Measurements from ENCODE around the gene STRIP2.

Gene STRIP2

GRCh38 chr7:129412501-129412900 lies 21.7 kb upstream of the STRIP2 start:
- Histone ChIP-seq H2AFZ (ENCODE audit: low read depth) (no peak overlapping the region), H4K20me1 (ENCODE audit: insufficient read depth) (no peaks in the 10 kb centered on the region), H3K4me1 (ENCODE audit: low read depth, poor library complexity, severe bottlenecking) (no peaks in the 10 kb centered on the region), H3K4me3 (IDR thresholded peaks at IDR 0.05; ENCODE audit: insufficient read depth, low read depth, low read length) (no peak overlapping the region), H3K79me2 (ENCODE audit: insufficient read depth, low read depth) (no peaks in the 10 kb centered on the region), H3K4me2 (no peak overlapping the region), H3K27ac (no peak overlapping the region), H3K9ac (no peak overlapping the region), H3K27me3 (ENCODE audit: insufficient read depth, low read depth) (no peaks in the 10 kb centered on the region), H3K36me3 (ENCODE audit: insufficient read depth) (no peaks in the 10 kb centered on the region; the same call in 1 of the 2 replicates)
- TF ChIP-seq CTCF (conservative IDR thresholded peaks at IDR 0.05; ENCODE audit: low read depth, low read length) = no peak

GRCh38 chr7:129417073-129417472 lies 17.2 kb upstream of the STRIP2 start:
- no peak for TF ChIP-seq CTCF (conservative IDR thresholded peaks at IDR 0.05; ENCODE audit: low read depth, low read length)
- no peaks in the 10 kb centered on the region for H3K4me1 ChIP-seq (ENCODE audit: low read depth, poor library complexity, severe bottlenecking)
- no peaks in the 10 kb centered on the region for H3K79me2 ChIP-seq (ENCODE audit: insufficient read depth, low read depth)
- no peak overlapping the region for H3K4me3 ChIP-seq (IDR thresholded peaks at IDR 0.05; ENCODE audit: insufficient read depth, low read depth, low read length)
- no peaks in the 10 kb centered on the region for H3K36me3 ChIP-seq (ENCODE audit: insufficient read depth)
- no peak overlapping the region for H3K9ac ChIP-seq
- no peak overlapping the region for H2AFZ ChIP-seq (ENCODE audit: low read depth)
- no peak overlapping the region for H3K4me2 ChIP-seq
- no peaks in the 10 kb centered on the region for H3K27me3 ChIP-seq (ENCODE audit: insufficient read depth, low read depth)
- no peak overlapping the region for H3K27ac ChIP-seq
- no peaks in the 10 kb centered on the region for H4K20me1 ChIP-seq (ENCODE audit: insufficient read depth)

- Histone ChIP-seq H3K27ac (no peak overlapping the region), H3K79me2 (ENCODE audit: insufficient read depth, low read depth) (no peaks in the 10 kb centered on the region), H3K4me2 (no peak overlapping the region), H3K9ac (no peak overlapping the region), H3K27me3 (ENCODE audit: insufficient read depth, low read depth) (no peaks in the 10 kb centered on the region), H2AFZ (ENCODE audit: low read depth) (no peak overlapping the region), H3K4me3 (IDR thresholded peaks at IDR 0.05; ENCODE audit: insufficient read depth, low read depth, low read length) (no peak overlapping the region), H3K4me1 (ENCODE audit: low read depth, poor library complexity, severe bottlenecking) (peaks cover 7% of the 10 kb centered on the region), H3K36me3 (ENCODE audit: insufficient read depth) (no peaks in the 10 kb centered on the region), H4K20me1 (ENCODE audit: insufficient read depth) (no peaks in the 10 kb centered on the region)
- TF ChIP-seq CTCF (conservative IDR thresholded peaks at IDR 0.05; ENCODE audit: low read depth, low read length) = no peak
Observed at GRCh38 chr7:129421717-129422250, 12.4 kb upstream of the STRIP2 start.

- no peaks in the 10 kb centered on the region for H3K27me3 ChIP-seq (ENCODE audit: insufficient read depth, low read depth)
- H3K27ac ChIP-seq = no peak overlapping the region
- H4K20me1 ChIP-seq (ENCODE audit: insufficient read depth) = no peaks in the 10 kb centered on the region
- H2AFZ ChIP-seq (ENCODE audit: low read depth) = no peak overlapping the region
- no peak overlapping the region for H3K4me2 ChIP-seq
- no peak for TF ChIP-seq CTCF (conservative IDR thresholded peaks at IDR 0.05; ENCODE audit: low read depth, low read length)
- peaks cover 7% of the 10 kb centered on the region for H3K4me1 ChIP-seq (ENCODE audit: low read depth, poor library complexity, severe bottlenecking)
- H3K4me3 ChIP-seq (IDR thresholded peaks at IDR 0.05; ENCODE audit: insufficient read depth, low read depth, low read length) = no peak overlapping the region
- no peaks in the 10 kb centered on the region for H3K79me2 ChIP-seq (ENCODE audit: insufficient read depth, low read depth)
- no peak overlapping the region for H3K9ac ChIP-seq
- H3K36me3 ChIP-seq (ENCODE audit: insufficient read depth) = no peaks in the 10 kb centered on the region
Observed at GRCh38 chr7:129422727-129423126, 11.5 kb upstream of the STRIP2 start.
